Activated CD4-positive, alpha-beta T cell treated with anti-CD3 and anti-CD28 coated beads, Interleukin-2, amount 50 U/mL, for 1 hour (primary cell): ENCODE results near the gene L2HGDH.
"Not testable (repeated sequence)": the region's sequence is repeated elsewhere in the genome, so short reads cannot be mapped to it uniquely, and the experiment has no call there.

Source experiments
- DNase-seq: peaks from one replicate; pipeline ENCODE4 v3.0.0-alpha.2; 2020

Gene L2HGDH

GRCh38 chr14:50339178-50339804 lies 27.3 kb upstream of the L2HGDH start:
- DNase-seq: no peak

GRCh38 chr14:50338587-50338986 lies 26.6 kb upstream of the L2HGDH start:
- no peak for DNase-seq

GRCh38 chr14:50335989-50336824 lies 24.2 kb upstream of the L2HGDH start:
- DNase-seq: no peak

- DNase-seq: no peak
Measured at GRCh38 chr14:50335389-50335788, 23.4 kb upstream of the L2HGDH start.

- DNase-seq: no peak
Measured at GRCh38 chr14:50334211-50334610, 22.2 kb upstream of the L2HGDH start.

GRCh38 chr14:50333014-50333509 lies 21.0 kb upstream of the L2HGDH start:
- no peak for DNase-seq

GRCh38 chr14:50331596-50331995 lies 19.6 kb upstream of the L2HGDH start:
- no peak for DNase-seq

GRCh38 chr14:50321009-50321660 lies 9.1 kb upstream of the L2HGDH start:
- DNase-seq: peak; percentile 54

GRCh38 chr14:50320283-50320682 lies 8.3 kb upstream of the L2HGDH start:
- no peak for DNase-seq

GRCh38 chr14:50319721-50320120 lies 7.7 kb upstream of the L2HGDH start:
- no peak for DNase-seq

- DNase-seq: no peak
Measured at GRCh38 chr14:50319293-50319692, 7.3 kb upstream of the L2HGDH start.

GRCh38 chr14:50318031-50318626 lies 6.1 kb upstream of the L2HGDH start:
- DNase-seq: no peak

- not testable (repeated sequence) for DNase-seq
Measured at GRCh38 chr14:50314098-50314497, 2.1 kb upstream of the L2HGDH start.

- no peak for DNase-seq
Measured at GRCh38 chr14:50312734-50313054, 665 bp upstream of the L2HGDH start.

GRCh38 chr14:50311337-50311971 lies 575 bp downstream of the L2HGDH start:
- no peak for DNase-seq

- DNase-seq: no peak
Measured at GRCh38 chr14:50310445-50310844, 1.6 kb downstream of the L2HGDH start.

- no peak for DNase-seq
Measured at GRCh38 chr14:50308363-50308915, 3.6 kb downstream of the L2HGDH start.

- DNase-seq: no peak
Measured at GRCh38 chr14:50303744-50304471, 8.1 kb downstream of the L2HGDH start.

GRCh38 chr14:50301914-50302313 lies 10.1 kb downstream of the L2HGDH start:
- no peak for DNase-seq

- no peak for DNase-seq
Measured at GRCh38 chr14:50299585-50299984, 12.4 kb downstream of the L2HGDH start.

- no peak for DNase-seq
Measured at GRCh38 chr14:50290306-50290705, 21.7 kb downstream of the L2HGDH start.

GRCh38 chr14:50288146-50288545 lies 23.9 kb downstream of the L2HGDH start:
- DNase-seq: no peak
